Panc1 (cell line): ENCODE results near the gene TMEM163.

Experiments used
- POLR2AphosphoS5 ChIP-seq: IDR thresholded peaks from 2 replicates; pipeline ENCODE4 v1.6.1; 2012; ENCODE audit warnings: mild to moderate bottlenecking, low read depth, low read length, moderate library complexity
- TF ChIP-seq, protein P1 (sequence below): fragments of 450-650 bp; IDR thresholded peaks from 2 replicates; pipeline ENCODE4 v1.5.1; 2017; ENCODE audit warnings: mild to moderate bottlenecking

- no peak for TF ChIP-seq POLR2AphosphoS5
- TF ChIP-seq, protein P1, sequence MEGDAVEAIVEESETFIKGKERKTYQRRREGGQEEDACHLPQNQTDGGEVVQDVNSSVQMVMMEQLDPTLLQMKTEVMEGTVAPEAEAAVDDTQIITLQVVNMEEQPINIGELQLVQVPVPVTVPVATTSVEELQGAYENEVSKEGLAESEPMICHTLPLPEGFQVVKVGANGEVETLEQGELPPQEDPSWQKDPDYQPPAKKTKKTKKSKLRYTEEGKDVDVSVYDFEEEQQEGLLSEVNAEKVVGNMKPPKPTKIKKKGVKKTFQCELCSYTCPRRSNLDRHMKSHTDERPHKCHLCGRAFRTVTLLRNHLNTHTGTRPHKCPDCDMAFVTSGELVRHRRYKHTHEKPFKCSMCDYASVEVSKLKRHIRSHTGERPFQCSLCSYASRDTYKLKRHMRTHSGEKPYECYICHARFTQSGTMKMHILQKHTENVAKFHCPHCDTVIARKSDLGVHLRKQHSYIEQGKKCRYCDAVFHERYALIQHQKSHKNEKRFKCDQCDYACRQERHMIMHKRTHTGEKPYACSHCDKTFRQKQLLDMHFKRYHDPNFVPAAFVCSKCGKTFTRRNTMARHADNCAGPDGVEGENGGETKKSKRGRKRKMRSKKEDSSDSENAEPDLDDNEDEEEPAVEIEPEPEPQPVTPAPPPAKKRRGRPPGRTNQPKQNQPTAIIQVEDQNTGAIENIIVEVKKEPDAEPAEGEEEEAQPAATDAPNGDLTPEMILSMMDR = no peak
Observed at GRCh38 chr2:134602666-134603065, 116.1 kb downstream of the TMEM163 start.
